ENCODE measurements around the gene COL23A1.
"Not testable (repeated sequence)": the region's sequence is repeated elsewhere in the genome, so short reads cannot be mapped to it uniquely, and the experiment has no call there.

Gene COL23A1

DNA sequence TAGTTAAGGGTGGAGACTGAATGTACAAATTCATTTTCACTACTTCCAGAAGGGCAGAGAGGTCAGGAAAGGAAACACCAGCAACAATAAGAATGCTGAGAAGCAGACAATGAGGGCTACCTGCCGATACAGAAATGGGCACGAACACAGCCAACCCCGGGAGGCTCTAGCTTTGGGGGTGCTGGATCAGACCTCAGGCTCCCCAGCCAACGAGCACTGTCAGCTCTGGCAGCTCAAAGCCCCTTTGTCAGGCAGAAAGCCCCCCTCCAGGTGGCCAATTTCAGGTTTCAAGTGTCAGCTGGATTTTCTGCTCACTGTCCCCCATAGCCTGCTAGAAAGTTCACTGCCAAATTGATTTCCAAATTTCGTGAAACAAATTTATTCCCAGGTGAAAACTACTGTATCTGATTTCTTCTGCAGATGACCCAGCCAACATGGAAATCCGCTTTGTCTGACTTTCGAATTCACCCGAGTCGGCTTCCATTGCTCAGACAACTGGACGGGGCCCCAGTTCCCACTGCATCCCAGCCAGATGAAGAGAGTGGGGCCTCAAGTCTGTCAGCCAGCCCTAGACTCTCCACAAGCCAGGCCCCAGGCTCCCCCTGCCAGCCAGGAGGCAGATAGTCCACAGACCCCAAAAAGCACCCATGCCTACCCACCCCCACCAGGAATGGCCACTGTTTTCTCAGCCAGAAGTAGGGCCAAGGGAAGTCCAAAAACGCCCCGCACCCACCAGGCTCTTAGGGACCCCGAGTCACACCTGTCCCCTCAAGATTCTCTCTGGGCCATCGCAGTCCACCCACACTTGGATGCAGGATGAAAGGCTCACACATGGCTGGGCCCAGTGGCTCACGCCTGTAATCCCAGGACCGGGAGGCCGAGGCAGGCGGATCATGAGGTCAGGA, 261.1 kb downstream of the COL23A1 start:
- DNase-seq, result no peak

DNA sequence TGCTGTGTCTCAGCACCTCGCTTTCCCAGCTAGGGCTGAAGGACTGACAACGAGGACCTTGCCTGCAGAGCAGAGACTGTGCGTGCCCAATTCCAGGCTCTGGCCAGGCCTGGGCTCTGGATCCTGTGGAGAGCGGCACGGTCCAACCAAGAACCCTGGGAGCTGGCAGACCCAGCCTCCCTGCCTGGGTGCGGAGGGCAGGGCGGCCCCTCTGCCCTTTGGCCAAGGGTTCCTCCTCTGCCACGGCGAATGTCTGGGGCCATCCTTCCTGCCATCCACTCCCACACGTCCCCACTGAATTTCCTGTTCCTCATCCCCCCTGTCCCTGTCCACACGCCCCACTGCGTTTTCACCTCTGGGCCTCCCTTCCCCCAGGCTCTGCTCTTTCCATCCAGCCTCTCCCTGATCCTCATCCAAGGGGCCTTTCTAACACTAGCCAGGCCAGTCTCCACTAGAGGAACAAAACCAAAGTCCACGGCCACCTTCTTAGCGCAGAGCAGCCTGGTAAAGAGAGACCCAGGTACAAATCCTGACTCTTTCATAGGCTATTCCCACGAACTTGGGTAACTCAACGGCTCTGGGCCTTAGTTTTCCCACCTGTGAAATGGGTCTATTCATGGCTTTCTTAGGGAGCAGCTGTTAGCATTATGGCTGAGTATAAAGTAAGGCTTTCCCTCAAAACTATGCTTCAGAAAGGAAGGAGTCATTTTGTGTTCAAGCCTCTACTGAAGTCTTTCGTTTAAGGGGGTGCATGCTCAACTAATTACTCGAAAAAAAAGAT, 262.1 kb downstream of the COL23A1 start:
- no peak for DNase-seq

GRCh38 chr5:178327446-178327845, 262.7 kb downstream of the COL23A1 start:
- DNase-seq, result no peak

DNA sequence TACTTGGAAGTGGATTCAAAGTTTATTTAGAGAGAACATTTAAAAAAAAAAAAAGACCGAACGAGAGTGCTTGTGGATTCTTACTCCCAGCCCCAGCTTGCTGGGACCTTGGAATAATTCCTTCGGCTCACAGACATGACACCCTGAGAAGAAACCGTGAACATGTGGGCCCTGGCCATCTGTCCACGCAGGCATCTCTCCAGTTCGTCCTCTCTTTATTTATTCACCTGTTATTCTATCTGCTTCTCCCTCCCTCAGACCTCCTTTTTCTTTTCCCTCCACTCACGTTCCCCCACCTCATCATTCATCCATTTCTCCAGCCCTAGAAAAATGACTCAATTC, 263.8 kb downstream of the COL23A1 start:
- no peak for DNase-seq

GRCh38 chr5:178325679-178326373, 264.4 kb downstream of the COL23A1 start:
- no peak for DNase-seq

DNA sequence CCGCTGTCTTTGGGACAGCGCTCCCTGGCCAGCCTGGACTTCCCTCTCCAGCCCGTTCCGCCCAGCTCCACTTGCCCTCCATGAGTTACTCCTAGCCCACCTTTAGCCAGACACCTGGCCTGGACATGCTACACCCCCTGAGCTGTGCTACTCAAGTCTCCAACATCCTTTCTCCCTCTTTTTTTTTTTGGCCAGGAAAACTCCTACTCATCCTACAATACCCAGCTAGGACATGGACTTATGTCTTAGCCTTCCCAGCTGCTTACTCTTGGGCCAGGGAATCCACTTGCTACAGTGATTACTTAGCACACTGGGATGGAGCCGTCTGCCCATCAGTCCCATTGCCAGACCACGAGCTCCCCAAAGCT, 264.9 kb downstream of the COL23A1 start:
- DNase-seq, result no peak

DNA sequence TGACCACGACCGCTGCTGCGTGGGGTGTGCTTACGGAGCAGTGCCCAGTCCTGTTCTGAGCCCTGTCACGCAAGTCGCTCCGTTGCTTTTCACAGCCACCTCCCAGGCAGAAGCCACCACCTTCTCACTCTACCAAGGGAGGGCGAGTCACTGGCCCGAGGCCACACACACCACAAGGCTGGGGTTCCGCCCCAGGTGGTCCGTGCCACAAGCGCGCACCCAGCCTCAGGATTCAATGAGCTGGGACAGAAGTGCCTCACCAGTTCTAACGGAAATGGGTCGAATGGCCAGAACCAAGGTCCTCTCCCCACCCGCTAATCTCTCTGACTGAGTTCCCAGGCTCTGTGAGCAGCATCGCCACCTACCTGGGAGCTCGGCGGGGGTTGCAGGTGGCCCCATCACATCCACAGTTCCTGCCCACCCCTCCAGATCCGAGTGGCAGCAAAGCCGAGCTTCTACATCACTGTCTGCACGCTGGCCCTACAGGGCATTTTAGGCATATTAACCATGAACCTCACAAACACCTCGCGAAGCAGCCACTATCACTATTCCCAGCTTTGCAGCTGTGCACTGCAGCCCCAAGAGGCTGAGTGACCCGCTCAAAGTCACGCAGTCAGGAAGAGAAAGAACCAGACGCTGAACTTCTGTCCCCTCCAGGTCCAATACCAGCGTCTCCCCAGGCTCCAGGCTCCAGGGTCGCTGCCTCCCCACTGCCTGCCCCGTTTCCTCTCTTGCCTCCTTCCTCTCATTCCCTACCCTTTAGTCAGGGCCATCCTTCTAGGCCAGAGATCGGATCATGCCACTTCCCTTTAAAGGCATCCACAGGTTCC, 265.5 kb downstream of the COL23A1 start:
- DNase-seq, result no peak

- DNase-seq, result no peak
Observed at GRCh38 chr5:178323961-178324360, 266.2 kb downstream of the COL23A1 start.

- no peak for DNase-seq
Observed at GRCh38 chr5:178323541-178323865, 266.7 kb downstream of the COL23A1 start.

- DNase-seq, result no peak
Observed at GRCh38 chr5:178322736-178323540, 267.3 kb downstream of the COL23A1 start.

DNA sequence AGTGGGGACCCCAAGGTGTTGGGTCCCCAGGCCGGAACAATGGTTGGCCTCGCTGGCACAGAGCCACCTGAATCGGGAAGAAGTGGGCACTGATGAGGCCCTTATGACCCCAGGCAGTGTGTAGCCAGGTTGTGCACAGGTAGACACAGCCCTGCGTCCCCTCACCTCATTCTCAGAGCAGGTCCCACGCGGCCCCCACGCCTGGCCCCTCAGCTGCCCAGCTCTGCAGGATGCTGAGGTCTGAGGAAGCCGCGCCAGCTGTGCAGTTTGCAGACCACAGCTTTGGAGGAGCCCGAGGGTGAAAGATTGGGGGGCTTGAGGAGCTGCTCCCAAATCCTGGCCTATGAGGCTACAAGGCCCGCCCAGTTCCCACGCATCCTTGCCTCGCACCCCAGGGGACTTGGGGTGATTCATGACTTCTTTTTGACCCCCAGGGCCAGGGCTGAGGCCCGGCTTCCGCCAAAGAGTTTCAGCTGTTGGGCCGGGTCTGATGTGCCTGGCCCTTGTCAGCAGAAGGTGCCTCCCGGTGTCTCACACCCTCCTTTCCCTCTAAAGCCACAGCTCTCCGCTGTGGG, 269.8 kb downstream of the COL23A1 start:
- DNase-seq, result no peak

- DNase-seq, result no peak
Observed at GRCh38 chr5:178319541-178320041, 270.6 kb downstream of the COL23A1 start.

- DNase-seq, result no peak
Observed at GRCh38 chr5:178318893-178319292, 271.3 kb downstream of the COL23A1 start.

DNA sequence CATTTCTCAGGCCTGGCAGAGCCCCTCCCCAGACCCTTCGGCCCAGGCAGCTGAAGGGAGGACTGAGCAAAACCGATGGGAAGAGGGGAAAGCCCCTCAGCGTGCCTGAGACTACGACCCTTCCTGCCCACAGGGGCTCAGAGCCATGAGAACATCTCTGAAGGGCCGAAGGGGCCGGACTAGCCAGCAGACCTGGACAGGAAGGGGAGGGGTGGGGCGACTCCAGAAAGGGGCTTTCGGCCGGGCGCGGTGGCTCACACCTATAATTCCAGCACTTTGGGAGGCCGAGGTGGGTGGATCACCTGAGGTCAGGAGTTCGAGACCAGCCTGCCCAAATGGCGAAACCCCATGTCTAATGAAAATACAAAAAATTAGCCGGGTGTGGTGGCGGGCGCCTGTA, 271.8 kb downstream of the COL23A1 start:
- no peak for DNase-seq

GRCh38 chr5:178317727-178318126, 272.5 kb downstream of the COL23A1 start:
- not testable (repeated sequence) for DNase-seq

DNA sequence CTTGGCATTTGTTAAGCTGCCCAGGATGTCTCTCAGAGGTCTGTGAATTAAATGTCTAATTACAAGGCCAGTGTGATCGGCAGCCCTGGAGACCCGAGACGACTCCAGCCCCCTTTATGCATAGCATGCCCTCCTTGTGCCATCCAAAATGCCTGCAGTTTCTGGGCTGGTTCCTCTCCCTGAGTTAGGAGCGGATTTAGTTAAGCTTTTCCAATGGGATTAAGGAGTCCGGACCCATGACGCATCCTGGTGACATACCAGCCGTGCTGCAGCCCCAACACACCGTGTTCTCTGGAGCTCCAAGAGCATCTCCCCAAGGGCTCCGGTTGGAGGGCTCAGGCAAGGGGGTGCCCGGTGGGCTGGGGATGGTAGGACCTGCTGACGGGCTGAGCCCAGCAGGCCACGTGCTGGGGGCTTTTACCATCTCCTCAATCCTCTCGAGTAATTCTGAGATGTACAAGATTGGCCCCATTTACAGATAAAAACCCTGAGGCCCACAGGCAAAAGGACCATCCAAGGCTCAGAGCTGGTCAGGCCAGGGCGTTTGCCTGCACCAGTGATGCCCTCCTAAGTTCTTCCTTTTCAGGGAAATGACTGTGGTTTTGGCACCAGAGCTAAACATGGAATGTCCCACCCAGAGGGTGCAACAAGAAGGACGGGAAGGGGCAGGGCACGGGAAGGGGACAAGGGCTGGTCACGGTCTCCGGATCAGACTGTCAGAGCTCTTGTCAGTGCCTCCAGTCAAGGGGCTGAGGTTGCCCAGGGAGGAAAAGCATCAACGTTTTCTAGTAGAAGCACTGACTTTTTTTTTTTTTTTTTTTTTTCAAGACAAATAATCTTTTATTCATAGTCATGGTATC, 275.0 kb downstream of the COL23A1 start:
- DNase-seq, result no peak

DNA sequence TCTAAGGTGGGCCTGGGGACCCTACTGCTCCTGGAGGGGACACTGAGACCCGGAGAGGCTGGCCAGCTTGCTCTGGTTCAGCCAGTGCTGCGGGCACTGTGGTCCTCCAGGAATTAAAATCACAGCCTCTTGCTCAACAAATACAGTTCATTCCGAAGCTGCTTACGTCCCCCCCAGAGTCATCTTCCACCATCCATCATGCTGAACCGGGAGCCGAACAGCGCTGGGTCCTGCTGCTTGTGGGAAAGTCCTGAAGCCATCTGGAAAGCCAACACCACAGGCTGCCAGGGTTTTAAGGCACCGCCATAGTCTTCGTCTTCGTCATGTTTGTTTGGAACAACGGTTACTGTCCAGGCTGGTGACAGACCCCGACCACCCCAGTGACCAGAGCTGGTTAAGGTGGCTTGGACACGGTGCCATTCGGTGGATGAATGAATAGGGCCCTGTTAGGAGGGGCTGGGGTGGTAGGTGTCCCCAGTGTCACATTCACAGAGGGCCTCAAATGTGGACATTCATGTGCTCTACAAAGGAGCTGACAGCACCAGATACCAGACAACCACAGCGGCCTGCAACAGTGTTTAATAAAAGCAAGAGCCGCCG, 276.0 kb downstream of the COL23A1 start:
- DNase-seq, result no peak

- no peak for DNase-seq
Observed at GRCh38 chr5:178313316-178313715, 276.9 kb downstream of the COL23A1 start.

- DNase-seq, result no peak
Observed at GRCh38 chr5:178312880-178313282, 277.3 kb downstream of the COL23A1 start.
